LNCAP (cell line): Measurements from ENCODE around the gene HOTAIR.

Experiments used
- TF ChIP-seq, protein P1 (sequence below): fragments of 450-650 bp; IDR thresholded peaks from 2 replicates; pipeline ENCODE4 v1.5.1; 2017; ENCODE audit warnings: mild to moderate bottlenecking

The HOTAIR gene

DNA sequence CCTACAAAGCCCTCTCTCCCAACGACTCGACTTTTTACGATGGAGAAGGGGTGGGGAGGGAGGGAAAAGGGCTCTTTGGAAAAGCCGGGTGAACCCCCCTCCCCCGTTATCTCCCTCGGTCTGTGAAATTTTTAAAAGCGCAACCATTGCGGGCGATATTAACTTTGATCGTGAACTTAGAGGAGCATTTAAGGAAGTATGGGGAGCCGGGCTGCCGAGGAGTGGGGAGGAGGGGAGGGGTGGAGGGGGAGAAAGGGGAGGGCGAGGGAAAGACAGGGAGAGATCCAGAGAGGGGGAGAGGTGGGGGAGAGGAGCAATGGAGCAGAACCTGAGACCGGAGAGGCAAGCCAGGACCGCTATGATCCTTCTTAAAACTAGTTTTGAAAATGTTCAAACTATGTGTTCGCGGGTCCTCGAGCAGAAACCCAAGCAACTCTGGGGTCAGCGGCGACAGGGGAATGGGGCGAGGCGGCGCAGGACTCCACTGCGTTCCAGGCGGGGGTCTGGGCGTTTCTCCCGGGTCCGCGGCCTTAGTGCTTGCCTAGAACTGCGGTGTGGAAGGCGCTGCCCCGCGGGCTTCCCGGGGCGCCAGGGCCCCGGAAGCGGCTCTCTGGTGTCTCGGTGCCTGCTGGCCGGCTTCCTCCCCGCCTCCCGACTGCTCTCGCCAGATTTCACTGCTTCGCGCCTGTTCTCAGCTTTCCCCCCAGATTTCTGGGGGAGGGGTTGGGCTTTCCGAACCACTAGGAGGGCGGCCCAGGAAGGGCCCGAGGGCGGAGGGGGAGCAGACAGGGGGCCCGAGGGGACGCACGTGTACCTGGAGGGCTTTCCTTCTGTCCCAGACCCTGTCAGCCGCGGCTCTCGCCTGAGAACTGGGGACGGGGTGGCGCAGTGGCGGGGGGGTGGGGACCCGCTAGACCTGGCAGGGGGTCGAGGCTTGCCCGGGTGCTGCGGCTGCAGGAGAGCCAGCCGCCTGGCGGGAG, at the start of gene HOTAIR:
Gene HOTAIR, minus strand, starts transcription at position 871 of the 980 bp plus-strand sequence.
- TF ChIP-seq, protein P1, sequence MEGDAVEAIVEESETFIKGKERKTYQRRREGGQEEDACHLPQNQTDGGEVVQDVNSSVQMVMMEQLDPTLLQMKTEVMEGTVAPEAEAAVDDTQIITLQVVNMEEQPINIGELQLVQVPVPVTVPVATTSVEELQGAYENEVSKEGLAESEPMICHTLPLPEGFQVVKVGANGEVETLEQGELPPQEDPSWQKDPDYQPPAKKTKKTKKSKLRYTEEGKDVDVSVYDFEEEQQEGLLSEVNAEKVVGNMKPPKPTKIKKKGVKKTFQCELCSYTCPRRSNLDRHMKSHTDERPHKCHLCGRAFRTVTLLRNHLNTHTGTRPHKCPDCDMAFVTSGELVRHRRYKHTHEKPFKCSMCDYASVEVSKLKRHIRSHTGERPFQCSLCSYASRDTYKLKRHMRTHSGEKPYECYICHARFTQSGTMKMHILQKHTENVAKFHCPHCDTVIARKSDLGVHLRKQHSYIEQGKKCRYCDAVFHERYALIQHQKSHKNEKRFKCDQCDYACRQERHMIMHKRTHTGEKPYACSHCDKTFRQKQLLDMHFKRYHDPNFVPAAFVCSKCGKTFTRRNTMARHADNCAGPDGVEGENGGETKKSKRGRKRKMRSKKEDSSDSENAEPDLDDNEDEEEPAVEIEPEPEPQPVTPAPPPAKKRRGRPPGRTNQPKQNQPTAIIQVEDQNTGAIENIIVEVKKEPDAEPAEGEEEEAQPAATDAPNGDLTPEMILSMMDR, result no peak

DNA sequence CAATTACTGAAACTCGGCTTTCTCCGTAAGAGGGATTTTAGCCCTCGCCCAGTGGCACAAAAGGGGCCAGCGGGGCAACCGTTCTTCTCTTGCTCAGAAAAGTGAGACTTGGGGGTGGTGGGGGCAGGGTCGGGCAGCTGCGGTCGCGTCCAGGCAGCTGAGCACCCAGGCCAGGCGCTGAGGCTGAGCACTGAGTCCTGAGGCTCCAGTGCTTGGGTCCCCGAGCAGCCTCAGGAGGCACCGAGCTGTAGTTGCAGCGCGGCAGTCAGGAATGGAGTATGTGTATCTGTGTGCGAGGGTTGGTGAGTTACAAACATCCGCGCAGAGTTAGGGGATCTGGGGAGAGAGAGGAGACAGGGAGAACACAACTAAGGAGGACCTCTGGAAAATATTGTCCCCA, 49.4 kb upstream of the HOTAIR start:
- TF ChIP-seq, protein P1, result no peak

DNA sequence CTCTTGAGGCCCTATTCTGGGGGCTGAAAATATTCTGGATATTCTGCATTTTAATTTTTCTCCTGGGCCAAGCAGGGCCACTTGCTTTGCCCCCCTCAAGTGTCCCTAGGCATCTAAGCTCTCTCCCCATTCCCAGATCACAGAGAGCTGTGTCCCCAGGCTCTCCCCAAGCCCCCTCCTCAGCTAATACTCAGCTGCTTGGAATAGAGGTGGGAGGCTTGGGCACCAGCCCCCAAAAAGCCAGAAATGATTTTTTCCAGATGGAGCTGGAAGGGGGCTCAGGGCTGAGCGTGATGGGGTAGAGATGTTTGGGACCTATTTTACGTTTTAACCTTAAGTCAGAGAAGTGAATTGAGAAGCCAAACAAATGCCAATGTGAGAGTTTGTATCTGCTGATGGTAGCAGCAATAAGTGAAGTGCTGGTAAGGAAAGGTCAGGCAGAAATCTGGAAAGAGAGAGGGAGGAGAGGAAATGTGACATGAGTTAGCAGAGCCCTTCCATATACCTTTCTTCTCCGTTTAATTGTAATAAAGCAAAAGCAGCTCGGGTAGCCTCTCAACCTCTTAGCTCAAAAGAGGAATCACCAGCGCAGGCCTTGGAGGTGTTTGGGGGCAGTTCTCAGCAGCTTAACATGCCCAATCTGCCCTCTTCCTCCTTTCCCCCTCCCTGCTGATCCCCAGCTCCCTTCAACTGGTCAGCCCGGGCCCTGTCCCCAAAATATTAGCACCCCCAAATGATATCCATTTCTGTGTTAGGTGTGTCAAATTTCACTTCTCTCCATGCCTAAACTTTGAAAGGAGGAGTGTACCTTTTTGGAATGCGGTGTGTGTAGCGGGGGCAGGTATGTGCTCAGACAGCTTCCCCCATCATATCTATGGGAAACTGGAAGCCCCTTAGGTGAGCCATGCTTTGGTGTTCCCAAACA, 48.5 kb upstream of the HOTAIR start:
- TF ChIP-seq, protein P1, result no peak

GRCh38 chr12:54021432-54022013, 46.8 kb upstream of the HOTAIR start:
- TF ChIP-seq, protein P1, result peak; percentile 42; the same call in 1 of the 2 replicates

DNA sequence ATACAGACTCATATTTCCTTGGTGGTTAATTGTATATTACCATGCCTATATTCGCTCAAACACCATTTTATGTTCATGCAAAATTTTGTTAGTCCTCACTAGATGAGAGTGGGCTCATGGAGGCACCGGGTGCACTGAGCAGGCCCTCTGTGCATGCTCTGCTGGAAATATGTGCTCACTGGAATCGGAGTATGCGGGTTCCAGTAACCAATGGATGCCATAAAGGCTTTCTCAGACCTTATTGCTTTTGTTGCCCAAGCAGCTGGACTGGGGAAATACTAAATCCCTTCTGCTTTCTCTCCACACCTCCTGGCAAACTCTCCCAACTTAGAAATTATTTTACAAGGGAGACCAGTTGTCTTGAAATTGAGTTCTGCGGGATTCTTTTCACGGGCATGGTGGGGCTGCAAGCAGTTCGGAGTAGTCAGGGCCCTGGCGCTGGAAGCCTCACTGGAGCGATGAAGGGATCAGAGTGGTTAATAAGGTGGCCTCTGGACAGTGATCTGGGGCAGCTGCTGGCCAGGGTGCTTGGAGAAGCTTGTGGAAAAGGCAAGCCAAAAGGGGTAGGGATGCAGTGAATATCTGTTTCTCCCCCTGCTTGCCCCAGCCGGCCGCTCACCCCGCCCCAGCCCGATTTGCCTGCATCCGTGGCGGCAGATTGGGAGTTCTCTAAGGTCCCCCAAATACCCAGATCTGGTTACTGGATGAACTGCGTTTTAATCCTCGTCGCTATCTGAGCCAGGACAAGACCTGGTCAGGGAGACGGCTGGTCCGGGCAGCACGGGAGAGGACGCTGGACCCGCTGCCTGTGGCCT, 46.0 kb upstream of the HOTAIR start:
- TF ChIP-seq, protein P1, result no peak

DNA sequence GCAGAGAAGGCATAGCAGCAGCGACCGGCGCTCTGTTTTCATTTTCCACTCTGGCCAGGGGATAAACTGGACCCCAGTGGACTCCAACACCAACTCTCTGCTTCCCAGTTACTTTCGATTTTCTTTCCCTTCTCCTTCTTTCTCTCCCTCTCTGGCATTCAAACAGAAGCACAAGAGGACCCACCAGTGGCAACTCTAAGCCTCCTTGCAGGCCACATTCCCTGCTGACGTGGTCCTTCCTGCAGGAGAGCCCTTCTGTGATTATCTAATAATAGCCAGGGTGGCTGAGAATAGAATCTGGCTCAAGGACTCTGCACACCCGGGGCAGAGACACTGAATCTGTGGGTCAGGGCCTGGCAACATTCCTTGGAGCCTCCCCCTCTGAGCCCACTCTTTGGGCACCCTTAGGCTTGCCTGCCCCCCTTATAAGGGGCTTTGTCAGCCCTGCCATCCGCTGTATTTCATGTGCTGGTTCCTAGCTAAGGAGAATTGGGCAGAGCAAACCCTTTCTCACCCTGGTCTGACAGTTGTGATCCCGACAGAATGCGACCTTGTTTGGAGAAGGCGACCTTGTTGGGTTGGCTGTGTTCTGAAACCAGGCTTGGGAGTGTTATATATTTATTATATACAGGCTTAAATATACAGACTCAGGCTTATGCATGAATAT, 45.3 kb upstream of the HOTAIR start:
- TF ChIP-seq, protein P1, result no peak
